Neural cell (in vitro differentiated cells): ENCODE measurements around the gene MAGI2.

Source experiments
- CTCF ChIP-seq: fragments of 450-650 bp; IDR thresholded peaks from 2 replicates; pipeline ENCODE4 v1.5.1; 2014; ENCODE audit warnings: antibody characterized with exemption, mild to moderate bottlenecking, moderate library complexity; ENCODE audit not compliant: poor library complexity, severe bottlenecking
- POLR2AphosphoS5 ChIP-seq: IDR thresholded peaks from 2 replicates; pipeline ENCODE4 v1.6.1; 2012
- RAD21 ChIP-seq: fragments of 450-650 bp; conservative IDR thresholded peaks from 2 replicates; pipeline ENCODE4 v1.6.1; 2014; ENCODE audit warnings: antibody characterized with exemption, mild to moderate bottlenecking, moderate library complexity

- TF ChIP-seq CTCF, result no peak
- TF ChIP-seq RAD21, result peak; percentile 23
- peak; percentile 98 for TF ChIP-seq POLR2AphosphoS5
These were observed 310.8 kb downstream of the MAGI2 start for GRCh38 chr7:79142706-79143105.
